Jurkat, Clone E6-1 (cell line): ENCODE data around the gene ST6GALNAC6.
A peak's percentile ranks its signal among the peaks of the same experiment; 100 is the strongest.

Experiments
- DNase-seq: peaks from one replicate; pipeline ENCODE4 v3.0.0-alpha.2; 2011; ENCODE audit warnings: low read depth, low spot score
- H3K4me3 ChIP-seq: 2 replicates; pipeline ENCODE4 v1.5.1; 2011; ENCODE audit warnings: mild to moderate bottlenecking, low read length, control low read depth, moderate library complexity

Gene ST6GALNAC6

DNA sequence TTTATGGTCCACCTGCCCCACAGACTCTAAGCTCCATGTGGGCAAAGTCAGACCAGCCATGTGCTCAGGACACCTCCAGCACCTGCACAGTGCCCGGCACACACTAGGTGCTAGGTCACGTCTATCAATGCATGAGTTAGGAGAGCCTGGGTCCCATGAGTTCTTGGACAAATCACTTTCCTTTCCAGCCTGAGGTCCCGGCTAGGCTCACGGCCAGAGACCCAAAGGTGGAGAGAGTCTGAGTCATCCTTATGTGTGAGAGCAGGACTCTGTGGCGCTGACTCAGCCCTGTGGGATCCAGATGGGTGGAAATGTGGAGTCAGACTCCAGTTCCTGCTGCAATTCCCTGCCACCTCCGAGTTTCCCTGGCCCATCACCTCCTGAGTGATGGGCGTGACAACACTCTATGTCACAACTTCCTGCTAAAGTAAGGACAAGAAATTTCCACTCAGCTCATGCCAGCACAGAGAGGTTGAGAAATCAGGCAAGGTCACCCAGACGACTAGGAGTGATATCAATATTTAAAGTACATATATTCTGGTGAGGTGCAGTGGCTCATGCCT lies 19.9 kb upstream of the ST6GALNAC6 start:
- no peak for DNase-seq
- no peak overlapping the region for H3K4me3 ChIP-seq

DNA sequence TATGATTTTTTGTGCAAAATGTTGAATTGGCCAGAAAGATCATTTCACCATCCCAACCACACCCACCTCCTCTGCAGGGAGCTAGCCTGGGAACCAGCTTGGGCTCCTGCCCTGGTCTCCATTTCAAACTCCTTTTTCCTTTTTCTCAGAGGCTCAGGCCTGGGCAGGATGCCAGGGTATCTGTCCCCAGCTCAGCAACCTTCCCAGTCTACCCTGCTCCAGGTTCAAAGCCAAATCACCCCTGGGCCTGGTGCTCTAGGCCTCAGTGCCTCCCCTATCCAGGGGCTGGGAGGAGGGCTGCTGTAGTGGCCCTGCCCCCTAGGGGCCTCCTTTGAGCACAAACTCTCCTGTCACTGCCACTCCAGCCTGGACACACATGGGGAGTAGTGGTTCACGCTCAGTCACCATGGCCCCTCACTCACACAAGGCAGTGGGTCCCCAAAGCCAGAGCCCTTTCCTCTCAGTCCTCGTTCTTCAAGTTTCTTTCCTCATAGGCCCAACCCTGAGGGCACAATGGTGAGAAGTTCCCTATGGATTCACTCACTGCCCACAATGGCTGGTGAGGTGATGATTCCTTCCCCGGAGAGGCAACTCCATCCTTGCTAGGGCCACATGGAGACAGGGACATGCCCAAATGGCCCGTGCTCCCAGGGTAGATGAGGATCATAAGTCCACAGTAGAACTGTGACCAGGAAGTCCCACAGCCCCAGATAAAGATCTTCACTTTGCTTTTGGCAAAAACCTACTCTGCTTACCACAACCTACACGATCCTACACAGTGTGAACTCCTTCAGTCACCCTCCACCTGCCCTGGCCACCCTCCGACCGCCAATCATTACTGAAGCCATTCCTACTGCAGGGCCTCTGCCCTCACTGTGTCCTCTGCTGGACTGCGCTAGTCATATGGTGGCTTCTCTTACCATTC lies 19.0 kb upstream of the ST6GALNAC6 start:
- H3K4me3 ChIP-seq, result no peak overlapping the region
- DNase-seq, result no peak

DNA sequence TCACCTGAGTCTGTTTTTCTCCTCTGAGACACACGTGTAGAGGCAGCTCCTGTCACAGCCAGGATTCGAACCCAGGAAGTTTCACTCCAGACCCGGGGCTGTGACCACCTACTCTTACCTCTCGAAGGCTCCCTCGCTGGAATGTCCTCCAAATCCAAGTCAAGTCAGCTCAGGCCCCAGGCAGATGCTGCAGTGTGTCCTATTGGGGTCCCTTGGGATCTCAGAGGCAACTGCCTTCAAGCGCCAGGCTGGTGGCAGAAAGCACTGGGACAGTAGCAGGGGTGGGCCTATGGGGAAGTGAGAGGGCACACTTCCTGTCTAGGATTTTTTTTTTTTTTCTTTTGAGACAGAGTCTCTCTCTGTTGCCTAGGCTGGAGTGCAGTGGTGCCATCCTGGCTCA lies 18.2 kb upstream of the ST6GALNAC6 start:
- no peak for DNase-seq
- H3K4me3 ChIP-seq, result peak overlapping the region; percentile 51

DNA sequence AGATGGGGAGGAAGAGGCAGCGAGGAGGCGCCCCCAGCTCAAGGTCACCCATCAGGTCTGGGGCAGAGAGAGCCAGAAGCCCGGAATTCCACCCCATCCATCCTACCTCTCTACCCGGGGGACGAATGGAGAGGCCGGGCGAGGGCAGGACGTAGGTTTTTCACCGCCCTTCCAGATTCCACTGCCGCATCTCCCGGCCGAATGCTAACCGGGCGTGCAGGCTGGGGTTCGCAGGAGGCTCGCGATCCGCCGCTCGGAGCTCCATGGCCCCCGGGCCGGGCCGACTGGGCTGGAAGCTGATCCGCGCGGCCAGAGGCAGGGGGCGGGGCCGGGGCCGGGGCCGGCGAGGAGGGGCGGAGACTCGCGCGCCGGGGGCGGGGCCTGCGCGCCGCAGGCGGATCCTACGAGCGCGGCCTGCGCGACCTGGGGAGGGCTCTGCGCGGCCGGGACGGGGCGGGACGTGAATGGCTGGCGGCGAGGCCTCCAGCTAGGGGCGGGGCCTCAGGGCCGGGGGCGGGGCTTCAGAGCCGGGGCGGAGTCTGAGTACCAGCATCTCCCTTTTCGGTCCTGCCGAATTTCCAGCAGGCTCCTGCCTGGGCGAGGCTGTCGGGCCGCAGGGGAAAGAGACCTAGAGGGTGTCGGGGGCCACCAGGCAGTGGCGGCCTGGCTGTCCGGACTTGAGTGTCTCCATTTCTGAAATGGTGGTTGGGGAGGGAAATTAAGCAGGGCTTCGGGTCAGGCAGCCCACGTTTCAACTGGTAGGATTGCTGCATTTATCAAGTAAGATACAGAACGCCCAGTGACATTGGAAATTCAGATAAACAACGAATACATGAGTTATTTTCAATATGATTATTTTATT lies 17.5 kb upstream of the ST6GALNAC6 start, which contains the start of gene ST6GALNAC4:
Gene ST6GALNAC4 (minus strand): TSS at position 322 of the 862 bp plus-strand sequence. CDS start 622 bp downstream, outside the sequence.
- DNase-seq, result peak; percentile 74
- H3K4me3 ChIP-seq, result peak within 1 kb of the TSS; percentile 71

DNA sequence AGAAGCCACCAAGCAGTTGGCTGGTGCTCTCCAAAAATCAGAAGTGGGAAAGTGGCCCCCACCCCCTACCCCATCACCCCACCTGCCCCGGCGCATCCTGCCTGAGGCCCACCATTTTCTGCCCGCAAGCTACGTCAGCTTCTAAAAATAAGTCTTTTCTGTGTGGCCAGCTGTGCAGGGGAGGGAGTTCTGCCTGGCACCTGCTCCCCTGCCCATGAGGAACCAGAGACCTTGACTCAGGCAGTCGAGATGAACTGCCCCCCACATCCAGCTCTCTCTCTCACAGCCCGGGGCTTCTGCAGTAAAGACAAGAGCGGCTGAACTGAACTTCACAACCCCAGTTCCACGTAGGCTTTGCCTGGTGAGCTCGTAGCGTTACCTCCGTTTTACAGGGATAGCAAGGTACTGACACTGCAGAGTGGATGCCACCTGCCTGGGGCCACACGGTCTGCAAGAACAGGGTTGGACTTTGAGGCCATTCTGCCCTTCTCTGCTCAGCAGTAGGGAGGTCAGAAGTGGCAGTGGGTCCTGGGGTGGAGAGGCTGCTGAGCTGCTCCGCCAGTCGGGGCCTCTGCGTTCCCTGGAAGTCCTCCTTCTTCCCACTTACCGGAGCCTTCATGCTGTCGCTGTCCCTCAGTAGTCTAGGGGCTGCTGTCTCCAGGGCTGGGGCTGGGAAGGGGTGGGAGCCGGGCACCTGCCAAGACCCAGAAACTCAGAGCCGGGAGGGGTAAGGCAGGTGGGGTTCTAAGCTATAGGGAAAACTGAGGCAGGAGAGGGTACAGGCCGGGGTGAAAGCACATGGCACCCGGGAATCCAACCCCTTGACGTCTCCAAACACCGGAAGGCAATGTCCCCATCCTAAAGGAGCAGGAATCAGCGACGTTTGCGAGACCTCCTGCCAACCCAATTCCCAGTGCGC lies 16.7 kb upstream of the ST6GALNAC6 start:
- DNase-seq, result peak; percentile 55
- H3K4me3 ChIP-seq, result peak overlapping the region; percentile 71

DNA sequence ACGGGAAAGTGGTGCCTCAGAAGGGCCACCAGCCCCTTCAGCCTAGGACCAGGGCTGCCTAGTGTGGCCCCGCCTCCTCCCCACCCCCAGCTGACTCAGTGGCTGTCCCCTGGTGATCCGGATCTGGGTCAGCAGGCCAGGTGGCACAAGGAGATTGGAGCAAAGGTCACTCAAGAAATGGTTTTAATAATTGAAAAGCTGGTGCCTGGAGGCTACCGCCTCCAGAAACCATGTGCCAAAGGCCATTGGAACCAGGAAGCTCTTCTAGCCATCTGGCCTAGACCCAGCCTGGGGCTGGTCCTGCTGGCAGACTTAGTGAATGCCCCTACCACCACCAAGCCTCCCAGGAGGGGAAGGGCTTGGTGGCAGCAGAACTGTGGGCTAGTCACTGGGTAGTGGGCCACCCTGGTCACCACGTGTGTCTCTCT lies 15.9 kb upstream of the ST6GALNAC6 start:
- no peak overlapping the region for H3K4me3 ChIP-seq
- DNase-seq, result no peak

DNA sequence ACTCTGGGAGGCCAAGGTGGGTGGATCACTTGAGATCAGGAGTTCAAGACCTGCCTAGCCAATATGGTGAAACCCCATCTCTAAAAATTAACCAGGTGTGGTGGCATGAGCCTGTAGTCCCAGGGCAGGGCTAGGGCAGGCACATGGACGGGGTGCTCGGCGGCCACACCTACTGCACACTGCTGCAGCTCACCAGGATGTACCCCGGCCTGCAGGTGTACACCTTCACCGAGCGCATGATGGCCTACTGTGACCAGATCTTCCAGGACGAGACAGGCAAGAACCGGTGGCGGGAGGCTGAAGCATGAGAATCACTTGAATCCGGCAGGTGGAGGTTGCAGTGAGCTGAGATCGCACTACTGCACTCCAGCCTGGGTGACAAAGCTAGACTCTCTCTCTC lies 14.3 kb upstream of the ST6GALNAC6 start:
- H3K4me3 ChIP-seq, result no peak overlapping the region
- no peak for DNase-seq

DNA sequence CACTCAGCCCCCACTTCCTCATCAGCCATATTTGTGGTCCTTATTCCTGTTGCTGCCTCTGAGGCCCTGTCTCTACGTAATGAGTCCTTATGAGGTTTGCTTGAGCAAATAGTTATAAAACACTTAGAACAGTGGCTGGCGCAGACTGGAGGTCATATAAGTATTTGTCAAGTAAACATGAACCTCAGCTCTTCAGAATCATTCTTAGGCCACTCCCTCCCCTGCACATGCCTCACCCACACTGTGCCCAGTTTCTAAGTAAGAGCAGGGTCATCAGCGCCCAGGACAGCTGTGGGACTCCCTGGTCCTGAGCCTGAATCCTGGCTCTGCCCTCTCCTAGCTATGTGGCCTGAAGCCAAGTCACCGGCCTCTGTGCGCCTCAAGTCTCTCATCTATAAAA lies 13.5 kb upstream of the ST6GALNAC6 start:
- DNase-seq, result no peak

DNA sequence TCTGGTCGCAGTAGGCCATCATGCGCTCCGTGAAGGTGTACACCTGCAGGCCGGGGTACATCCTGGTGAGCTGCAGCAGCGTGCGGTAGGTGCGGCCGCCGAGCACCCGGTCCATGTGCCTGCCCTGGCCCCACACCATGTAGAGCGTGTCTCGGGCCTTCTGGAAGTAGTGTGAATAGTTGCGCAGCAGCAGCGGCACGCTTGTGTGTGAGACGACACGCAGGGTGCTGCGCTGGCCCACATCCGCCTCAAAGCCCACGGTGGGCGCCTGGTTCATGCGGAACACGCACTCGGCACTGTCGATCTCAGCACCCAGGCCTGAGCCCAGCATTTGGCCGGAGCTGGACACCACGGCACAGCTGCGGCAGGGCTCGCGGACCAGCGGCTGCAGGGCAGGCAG lies 12.9 kb upstream of the ST6GALNAC6 start:
- no peak for DNase-seq
- no peak overlapping the region for H3K4me3 ChIP-seq

More for the DNA sequence above, 13.5 kb upstream of the ST6GALNAC6 start:
- H3K4me3 ChIP-seq, result no peak overlapping the region

DNA sequence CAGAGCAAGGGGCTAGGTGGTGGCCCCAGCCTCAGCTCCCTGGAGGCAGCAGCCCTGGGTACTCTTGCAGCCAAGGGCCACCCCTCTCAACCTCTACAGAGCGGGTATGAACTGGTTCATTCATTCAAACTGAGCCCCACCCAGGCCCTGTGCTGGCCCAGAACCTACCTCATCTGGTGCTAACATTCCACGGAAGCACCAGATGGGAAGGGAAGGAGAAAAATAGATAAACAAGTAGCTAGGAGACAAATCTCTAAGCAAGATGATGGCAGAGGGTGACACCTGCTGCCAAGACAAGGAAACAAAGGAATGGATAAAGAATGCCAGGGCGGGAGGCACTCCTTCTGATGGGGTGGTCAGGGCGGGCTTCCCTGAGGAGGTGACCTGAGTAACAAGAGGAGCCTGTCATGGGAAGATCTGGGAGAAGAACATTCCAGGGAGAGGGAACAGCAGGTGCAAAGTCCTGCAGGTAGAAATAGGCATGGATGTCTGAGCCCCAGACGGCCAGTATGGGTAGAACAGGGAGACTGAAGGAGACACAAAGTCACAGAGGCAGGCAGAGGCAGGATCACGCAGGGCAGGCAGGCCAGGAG lies 11.3 kb upstream of the ST6GALNAC6 start:
- DNase-seq, result no peak

DNA sequence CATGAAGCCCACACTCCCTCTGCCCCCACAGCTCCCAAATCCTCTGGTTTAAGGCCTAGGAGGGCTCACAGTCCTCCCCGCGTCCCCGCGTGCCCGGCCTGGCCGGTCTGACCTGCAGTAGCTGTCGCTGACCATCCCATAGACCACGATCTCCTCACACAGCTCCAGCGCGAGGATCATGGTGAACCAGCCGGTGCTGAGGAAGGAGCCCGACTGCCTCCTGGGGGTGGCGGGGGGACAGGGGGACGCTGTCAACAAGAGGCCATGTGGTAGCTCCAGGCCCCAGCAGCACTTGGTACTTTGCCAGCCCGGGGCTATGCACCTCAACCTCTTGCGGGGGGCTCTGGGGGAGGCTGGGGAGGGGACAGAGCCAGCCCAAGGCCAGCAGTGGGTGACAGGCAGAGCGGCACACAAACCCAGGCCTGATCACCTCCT lies 10.5 kb upstream of the ST6GALNAC6 start:
- H3K4me3 ChIP-seq, result no peak overlapping the region

More for the DNA sequence above, 11.3 kb upstream of the ST6GALNAC6 start:
- no peak overlapping the region for H3K4me3 ChIP-seq

DNA sequence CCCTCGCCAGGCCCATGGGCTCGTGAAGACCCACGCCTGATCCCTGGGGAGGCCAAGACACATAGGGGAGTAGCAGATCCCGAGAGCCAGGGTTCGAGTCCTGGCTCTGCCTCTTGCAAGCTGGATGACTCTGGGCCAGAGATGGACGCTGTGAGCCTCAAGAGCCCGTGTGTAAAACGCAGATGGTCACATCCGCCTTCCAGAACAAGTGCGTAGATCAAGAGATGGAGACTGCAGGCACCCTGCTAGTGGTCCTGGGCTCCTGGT lies 9.2 kb upstream of the ST6GALNAC6 start:
- DNase-seq, result no peak
- H3K4me3 ChIP-seq, result no peak overlapping the region

More for the DNA sequence above, 10.5 kb upstream of the ST6GALNAC6 start:
- DNase-seq, result no peak

DNA sequence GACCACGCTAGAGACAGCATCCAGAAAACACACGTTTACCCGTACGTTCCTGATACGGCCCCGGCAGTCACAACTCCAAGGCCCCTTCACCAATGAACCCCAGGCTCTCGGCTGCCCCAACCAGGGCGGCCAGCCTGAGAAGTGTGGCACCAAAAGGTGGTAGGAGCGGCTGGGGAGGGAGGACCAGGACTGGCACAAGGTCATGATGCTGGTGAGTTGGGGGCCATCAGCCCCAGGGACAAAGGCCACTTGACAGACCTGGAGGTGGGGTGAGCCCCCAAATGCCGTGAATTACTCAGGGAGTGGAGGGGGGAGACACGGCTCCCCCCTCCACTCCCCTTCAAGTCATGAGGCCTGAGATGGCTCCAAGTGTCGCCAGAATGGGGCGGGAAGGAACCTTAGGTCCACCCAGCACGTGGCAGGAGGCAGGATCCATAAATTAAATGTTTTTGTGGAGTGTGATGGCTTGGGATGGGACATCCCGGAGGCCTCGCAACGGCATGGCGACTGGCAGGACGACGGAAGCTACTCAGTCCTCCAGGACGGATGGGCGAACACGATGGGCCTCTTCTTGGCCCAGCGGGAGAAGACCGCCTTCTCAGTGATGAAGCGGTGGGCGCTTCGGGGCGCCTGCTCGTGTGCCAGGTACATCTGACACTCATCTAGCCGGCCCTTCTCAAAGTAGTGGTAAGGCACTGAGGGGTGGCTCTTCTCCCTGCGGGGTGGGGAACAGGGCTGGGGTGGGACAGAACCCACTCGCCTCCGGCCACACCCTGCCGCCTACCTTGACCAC lies 8.7 kb upstream of the ST6GALNAC6 start:
- DNase-seq, result no peak
- no peak overlapping the region for H3K4me3 ChIP-seq

DNA sequence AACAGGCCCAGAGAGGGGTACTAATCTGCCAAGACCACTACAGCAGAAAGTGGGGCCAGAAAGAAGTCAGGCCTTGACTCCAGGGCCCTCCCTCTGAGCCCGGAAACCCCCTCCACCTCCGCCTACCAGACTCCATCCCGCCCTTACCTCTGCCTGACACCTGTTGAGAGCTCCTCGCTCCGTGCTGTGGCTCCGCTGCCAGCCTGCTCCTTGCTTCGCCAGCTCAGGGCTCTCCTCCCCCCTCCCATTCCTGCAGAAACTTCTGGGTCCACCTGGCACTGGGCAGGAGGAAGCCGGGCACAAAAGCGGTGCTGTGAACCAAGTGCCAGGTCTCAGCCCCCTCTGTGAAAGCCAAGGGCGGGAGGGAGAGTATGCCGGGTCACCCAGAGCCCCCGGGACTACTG lies 6.4 kb upstream of the ST6GALNAC6 start:
- no peak for DNase-seq

DNA sequence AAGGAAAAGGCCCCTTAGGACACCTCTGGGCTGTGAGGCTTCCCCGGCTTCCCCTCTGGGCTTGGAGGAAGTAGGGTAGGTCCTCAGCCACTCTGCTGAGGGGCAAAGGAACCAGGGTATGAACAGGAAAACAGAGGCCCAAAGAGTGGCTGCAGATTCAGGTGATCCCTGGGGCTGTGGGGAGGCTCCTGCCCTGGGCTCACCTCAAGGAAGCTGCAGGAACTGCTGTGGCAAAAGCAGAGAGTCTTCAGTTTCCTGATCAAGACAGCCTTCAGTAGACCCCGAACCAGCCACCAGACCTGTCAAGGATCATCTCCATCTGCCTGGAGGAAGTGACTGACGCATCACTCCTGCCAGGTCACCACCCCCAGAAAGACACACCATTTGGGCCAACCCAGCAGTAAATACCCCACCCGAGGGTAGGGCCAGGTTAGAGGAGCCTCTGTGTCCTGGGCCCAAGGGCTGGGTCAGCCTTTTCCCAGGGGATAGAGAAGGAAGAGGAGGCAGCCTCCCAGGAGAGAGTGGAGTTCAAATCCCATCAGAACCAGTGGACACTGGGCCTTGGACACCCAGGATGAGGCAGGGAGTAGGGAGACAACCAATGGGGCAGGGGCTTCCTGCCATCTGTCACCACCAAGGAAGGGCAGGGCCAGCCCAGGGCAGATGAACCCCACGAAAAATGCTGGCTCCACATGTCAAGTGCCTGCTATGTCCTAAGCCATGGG lies 5.8 kb upstream of the ST6GALNAC6 start:
- no peak overlapping the region for H3K4me3 ChIP-seq
- no peak for DNase-seq

More for the DNA sequence above, 6.4 kb upstream of the ST6GALNAC6 start:
- H3K4me3 ChIP-seq, result no peak overlapping the region

DNA sequence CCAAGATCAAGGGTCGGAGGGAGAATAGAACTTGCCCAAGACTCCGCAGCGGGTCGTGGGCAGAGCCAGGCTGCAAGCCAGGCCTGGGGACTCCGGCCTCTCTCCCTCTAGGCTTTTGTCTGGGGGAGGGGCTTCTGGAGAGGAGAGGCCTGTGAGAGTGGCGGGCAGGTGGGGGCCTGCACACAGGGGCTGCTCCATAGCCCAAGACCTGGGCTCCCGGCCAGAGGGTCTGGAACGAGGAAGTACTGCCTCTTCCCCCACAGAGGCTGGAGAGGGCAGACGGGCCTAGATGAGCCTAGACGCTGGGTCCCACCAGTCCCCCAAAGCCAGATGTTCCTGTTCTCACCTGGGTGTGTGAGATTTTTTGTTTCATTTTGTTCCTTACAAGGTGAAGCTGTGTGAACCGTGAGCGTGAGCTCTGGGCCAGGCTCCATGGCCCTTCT lies 5.2 kb upstream of the ST6GALNAC6 start:
- H3K4me3 ChIP-seq, result no peak overlapping the region
- no peak for DNase-seq
